ENCODE data around the gene GRAP2.

DNA sequence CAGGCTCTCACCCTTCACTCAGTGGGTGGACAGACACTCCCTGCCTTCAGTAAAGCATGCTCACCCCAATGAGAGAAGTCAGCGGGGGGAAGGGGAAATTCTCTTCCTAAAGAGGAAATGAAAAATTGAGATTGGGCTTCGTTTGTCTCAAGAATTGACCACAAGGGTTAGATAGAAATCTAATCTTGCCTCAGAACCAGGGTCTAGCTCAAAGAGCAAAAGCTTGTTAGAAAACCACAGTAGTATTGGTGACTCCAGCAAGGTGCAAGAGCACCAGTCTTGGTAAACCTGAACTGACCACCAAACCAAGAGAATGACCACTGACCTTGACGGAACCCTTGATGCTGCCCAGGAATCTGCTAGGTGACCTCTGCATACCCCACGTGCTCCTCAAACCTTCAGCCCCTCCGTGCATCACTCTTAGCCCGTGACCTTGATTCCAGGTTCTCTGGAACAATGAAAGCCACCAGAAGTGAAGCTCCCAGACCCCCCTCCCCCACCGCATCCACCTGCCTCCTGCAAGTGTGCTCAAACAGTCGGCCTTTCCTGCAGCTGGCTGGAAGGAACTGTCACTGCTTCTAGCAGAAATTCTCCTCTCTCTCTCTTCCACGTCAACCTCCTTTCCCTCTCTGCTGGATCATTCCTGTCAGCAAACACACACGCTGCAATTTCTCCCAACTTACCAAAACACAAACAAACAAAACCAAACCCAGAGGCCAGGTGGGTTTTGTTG lies 56.2 kb downstream of the GRAP2 start:
- TF ChIP-seq ZNF274 (IDR thresholded peaks at IDR 0.05; ENCODE audit: low read depth, low read length) (no peak), SUZ12 (IDR thresholded peaks at IDR 0.05; ENCODE audit: extremely low read depth, insufficient read depth, insufficient read length) (no peak), YY1 (IDR thresholded peaks at IDR 0.05; ENCODE audit: insufficient read depth, insufficient read length) (no peak)
